ENCODE results near the gene ASZ1.

- TF ChIP-seq CTCF (IDR thresholded peaks at IDR 0.05) = no peak
- TF ChIP-seq EP300 (IDR thresholded peaks at IDR 0.05) = no peak
These were observed 55.2 kb downstream of the ASZ1 start for GRCh38 chr7:117372073-117372472.
